Activated T-cell treated with anti-CD3 and anti-CD28 coated beads, Interleukin-2, amount 50 U/mL, for 48 hours (primary cell): Measurements from ENCODE around the gene PATL1.
"Not testable (repeated sequence)": the region's sequence is repeated elsewhere in the genome, so short reads cannot be mapped to it uniquely, and the experiment has no call there.

Experiments used
- DNase-seq, 2 experiments: peaks; one replicate each; pipeline ENCODE4 v3.0.0-alpha.2; 2020

PATL1 gene

GRCh38 chr11:59674291-59674690, 5.5 kb upstream of the PATL1 start:
- DNase-seq = no peak

GRCh38 chr11:59673291-59673690, 4.5 kb upstream of the PATL1 start:
- no peak for DNase-seq

DNA sequence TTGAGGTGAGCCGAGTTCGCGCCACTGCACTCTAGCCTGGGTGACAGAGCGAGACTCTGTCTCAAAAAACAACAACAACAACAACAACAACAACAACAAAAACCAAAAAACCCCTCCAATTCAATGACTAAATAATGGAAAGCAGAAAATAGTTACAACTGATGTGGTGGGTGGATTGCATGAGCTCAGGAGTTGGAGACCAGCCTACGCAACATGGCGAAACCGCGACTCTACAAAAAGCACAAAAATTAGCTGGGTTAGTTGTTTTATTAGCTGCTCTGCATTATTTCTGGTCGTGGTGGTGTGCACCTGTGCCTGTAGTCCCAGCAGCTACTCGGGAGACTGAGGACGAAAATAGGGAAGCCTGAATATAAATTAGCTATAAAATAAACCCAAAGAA, 2.6 kb upstream of the PATL1 start:
- DNase-seq = no peak

GRCh38 chr11:59669611-59670009, 773 bp upstream of the PATL1 start:
- no peak for DNase-seq

DNA sequence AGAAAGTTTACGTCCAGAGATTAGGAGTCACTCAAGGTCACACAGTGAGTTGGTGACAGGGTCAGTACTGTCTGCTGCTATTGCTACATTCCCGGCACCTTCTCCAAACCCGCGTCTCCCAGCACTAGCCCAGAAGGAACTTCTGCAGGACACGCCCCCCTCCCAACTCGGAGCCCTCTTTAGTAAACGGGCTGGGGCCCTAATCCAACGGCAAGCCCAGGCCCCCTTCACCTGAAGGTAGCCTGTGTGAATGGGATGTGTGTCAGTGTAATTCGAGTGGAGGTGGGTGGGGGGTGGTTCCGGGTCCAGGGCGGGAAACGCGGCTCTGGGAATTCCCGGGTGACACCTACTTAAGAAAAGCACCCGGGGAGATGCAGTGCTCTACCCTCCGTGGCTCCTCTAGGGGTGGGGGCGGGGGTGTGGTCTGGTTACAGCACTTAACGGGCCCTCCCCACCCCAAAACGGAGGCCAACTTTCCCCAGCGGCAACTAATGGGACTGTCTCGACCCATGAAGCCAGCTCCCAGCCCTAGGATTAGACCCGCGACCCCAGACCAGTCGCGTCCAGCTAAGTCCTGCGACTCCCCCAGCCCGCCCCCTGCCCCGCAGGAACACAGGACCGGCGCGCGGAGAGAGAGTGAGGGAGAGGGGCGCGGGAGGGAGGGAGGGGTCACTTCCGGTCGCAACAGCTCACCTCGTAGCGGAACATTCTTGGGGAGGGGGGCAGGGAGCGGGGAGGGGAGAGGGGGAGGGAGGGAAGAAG, 468 bp downstream of the PATL1 start:
- DNase-seq = peak; percentile 74 to 77

GRCh38 chr11:59667812-59668187, 1.0 kb downstream of the PATL1 start:
- no peak for DNase-seq

DNA sequence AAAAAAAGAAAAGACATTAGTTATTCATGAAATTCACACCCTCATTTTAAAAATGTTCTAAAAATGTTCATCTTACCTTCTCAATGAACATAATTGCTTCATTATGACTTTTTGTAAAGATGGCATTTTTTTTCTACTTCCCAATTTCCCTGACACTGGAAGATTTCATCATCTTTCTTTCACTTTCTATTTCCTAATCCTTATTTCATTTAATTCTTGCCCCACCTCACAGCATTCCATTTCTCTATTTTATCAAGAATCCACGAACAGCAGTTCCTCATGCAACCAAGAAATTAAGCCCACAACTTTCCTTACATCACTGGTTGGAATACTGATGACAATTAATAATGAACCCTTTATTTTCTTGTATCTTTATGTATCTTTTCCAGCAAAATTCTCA, 1.9 kb downstream of the PATL1 start:
- DNase-seq = no peak

GRCh38 chr11:59660621-59661020, 8.2 kb downstream of the PATL1 start:
- DNase-seq = no peak

- no peak for DNase-seq
Observed at GRCh38 chr11:59659981-59660380, 8.9 kb downstream of the PATL1 start.

GRCh38 chr11:59658036-59658435, 10.8 kb downstream of the PATL1 start:
- no peak for DNase-seq

DNA sequence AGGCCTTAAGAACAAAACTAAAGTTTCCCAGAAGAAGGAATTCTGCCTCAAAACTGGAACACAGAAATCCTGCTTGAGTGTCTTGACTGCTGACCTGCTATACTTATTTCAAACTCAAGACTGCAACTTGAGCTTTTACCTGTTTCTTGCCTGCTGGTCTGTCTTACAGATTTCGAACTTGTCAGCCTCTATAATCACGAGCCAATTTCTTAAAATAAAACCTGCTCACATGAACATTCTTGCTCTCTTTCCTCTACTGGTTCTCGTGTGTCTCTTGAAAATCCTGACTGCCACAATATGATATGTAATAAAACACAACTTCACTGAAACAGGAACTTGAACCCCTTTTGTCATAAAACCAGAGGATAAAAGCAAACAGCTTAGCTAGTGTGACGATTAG, 13.9 kb downstream of the PATL1 start:
- no peak for DNase-seq

DNA sequence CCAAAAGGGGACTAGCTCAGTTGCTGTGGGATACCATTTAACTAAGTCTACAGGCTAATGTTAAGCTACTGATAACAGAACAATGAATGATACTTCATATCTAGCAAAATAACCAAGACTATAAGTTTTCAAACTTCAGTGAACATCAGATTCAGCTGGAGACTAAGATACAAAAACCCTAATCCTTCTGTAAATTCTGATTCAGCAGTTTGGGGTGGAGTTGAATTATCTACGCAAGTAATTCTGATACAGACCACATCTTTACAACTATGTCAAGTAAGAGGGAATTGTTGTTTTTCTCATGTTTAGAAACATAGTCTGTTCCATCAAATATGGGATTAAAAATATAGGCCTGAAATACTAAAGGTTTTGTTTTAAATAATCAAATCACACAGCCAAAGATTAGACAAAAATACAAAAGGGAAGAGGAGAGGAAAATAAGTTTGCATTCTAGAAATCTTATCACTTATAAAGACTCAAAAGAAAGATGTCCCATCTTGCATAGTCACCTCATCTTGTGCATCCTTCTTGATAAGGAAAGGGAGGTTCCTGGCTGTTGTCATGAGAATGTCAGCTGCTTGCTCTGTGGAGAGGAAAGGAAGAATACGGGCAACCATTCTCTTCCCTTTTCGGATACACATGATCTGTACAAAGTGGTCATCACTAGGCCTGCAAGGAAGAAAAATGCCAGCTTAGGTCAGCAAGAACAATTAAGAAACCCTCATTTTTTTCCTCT, 21.4 kb downstream of the PATL1 start:
- DNase-seq = no peak

GRCh38 chr11:59644528-59644927, 24.3 kb downstream of the PATL1 start:
- DNase-seq = no peak

GRCh38 chr11:59643390-59643789, 25.4 kb downstream of the PATL1 start:
- DNase-seq = no peak

- DNase-seq = no peak
Observed at GRCh38 chr11:59641156-59641555, 27.7 kb downstream of the PATL1 start.

- no peak for DNase-seq
Observed at GRCh38 chr11:59630493-59630892, 38.3 kb downstream of the PATL1 start.

GRCh38 chr11:59629996-59630395, 38.8 kb downstream of the PATL1 start:
- no peak for DNase-seq

DNA sequence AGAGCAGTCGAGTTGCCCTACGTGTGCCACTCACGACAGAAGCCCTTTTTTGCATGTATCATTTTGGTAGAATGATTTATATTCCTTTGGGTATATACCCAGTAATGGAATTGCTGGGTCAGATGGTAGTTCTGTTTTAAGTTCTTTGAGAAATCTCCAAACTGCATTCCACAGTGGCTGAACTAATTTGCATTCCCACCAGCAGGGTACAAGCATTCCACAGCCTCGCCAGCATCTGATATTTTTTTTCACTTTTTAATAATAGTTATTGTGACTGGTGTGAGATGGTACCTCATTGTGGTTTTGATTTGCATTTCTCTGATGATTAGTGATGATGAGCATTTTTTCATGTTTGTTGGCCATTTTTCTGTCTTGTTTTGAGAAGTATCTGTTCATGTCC, 41.9 kb downstream of the PATL1 start:
- not testable (repeated sequence) for DNase-seq

GRCh38 chr11:59625703-59626102, 43.1 kb downstream of the PATL1 start:
- DNase-seq = no peak

- DNase-seq = no peak
Observed at GRCh38 chr11:59617876-59618275, 51.0 kb downstream of the PATL1 start.

DNA sequence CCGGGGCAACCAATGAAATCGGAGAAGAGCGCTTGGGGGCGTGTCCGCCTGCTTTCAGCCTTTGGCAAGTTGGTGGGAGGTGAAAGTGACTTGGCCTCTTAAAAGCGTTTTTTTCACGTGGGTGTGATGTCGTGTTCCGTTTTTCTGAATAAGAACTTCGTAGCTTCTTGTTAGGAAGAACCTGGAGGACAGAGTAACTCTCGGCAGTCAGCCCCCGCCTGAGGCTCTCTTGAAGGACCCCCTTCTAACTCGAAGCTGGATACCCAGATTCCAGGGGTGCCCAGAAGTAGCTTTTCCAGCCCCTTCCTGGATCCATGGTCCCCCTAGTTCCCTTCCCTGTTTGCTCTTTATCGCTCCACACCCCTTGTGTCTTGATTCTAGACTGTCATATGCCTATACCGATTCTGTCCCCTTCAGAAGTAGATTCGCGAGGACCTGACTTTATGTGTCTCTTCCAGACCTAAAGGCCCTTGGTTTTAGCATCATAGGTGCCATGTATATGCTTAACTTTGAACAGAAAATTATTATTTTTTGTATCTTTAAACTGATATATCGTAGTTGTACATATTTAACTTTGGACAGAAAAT, 52.3 kb downstream of the PATL1 start:
- DNase-seq = no peak

DNA sequence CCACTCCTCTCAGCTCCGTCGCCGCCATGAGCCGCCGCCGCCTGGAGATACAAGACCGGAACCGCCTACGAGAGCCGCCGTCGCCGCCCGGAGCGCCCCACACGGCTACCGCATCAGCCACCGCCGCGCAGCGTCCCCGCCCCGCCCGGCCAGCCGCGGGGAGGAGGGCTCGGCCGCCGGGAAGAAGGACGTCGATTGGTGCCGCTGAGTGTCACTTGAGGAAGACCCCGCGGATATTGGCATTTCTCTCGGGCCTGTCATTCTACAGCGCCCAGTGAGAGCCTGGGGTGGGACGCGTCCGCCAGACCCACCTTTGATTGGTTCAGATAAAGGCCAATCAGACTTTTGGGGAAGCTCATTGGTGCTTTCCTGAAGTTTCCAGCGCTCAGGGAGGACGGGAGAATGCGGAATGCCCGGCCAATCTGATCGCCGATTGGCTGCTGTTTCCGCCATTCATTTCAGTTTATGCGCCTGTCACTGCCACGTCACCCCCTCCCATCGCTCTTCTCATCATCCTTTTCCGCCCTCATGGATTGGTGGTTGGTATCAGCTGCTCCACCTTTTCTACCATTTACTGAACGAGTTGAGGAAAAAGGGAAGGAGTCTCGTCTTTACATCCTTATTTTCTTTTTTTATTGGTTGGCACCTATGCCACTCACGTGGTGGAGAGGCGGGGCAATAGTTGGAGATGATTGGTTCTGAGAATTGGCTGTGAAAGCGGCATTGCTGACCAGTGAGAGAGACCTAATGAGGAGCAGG, 53.0 kb downstream of the PATL1 start, which contains the start of gene OSBP:
Gene OSBP (minus strand): TSS at position 138 of the 759 bp plus-strand sequence. CDS start 110 bp downstream, at position 28.
- DNase-seq = peak; percentile 98 to 99

- peak; percentile 59 to 70 for DNase-seq
Observed at GRCh38 chr11:59615120-59615636, 53.7 kb downstream of the PATL1 start.
